Neuronal stem cell (in vitro differentiated cells): ENCODE results near the gene KAT7.

Source experiments
- DNase-seq: peaks from one replicate; pipeline ENCODE4 v3.0.0-alpha.2; 2013; ENCODE audit warnings: low spot score
- H2AFZ ChIP-seq: one replicate; pipeline ENCODE4 v1.6.1; 2013; ENCODE audit warnings: mild to moderate bottlenecking, low read length, inconsistent platforms
- H2AK5ac ChIP-seq: 2 replicates; pipeline ENCODE4 v1.6.1; 2013; ENCODE audit warnings: low read depth, mild to moderate bottlenecking, inconsistent platforms, low read length, moderate library complexity, mixed read lengths
- H2BK120ac ChIP-seq: 2 replicates; pipeline ENCODE4 v1.6.1; 2013; ENCODE audit warnings: low read depth, mild to moderate bottlenecking, inconsistent platforms, low read length, moderate library complexity, mixed read lengths
- H2BK12ac ChIP-seq: one replicate; pipeline ENCODE4 v1.6.1; 2013; ENCODE audit warnings: low read length, inconsistent platforms
- H2BK15ac ChIP-seq: 2 replicates; pipeline ENCODE4 v1.6.1; 2013; ENCODE audit warnings: mild to moderate bottlenecking, low read length, inconsistent platforms, mixed read lengths
- H2BK5ac ChIP-seq: one replicate; pipeline ENCODE4 v1.6.1; 2013; ENCODE audit warnings: inconsistent platforms, mild to moderate bottlenecking, low read length, moderate library complexity
- H3K14ac ChIP-seq: one replicate; pipeline ENCODE4 v1.6.1; 2013; ENCODE audit warnings: low read length, inconsistent platforms
- H3K18ac ChIP-seq: 2 replicates; pipeline ENCODE4 v1.6.1; 2013; ENCODE audit warnings: low read length, inconsistent platforms
- H3K23ac ChIP-seq: 2 replicates; pipeline ENCODE4 v1.6.1; 2013; ENCODE audit warnings: low read depth, mild to moderate bottlenecking, mixed read lengths, low read length, inconsistent platforms; ENCODE audit not compliant: poor library complexity
- H3K27ac ChIP-seq: replicated peaks from 3 replicates; pipeline ENCODE4 v1.5.1; 2013; ENCODE audit warnings: low read length, inconsistent platforms
- H3K27me3 ChIP-seq, 3 experiments: 2 replicates each; pipeline ENCODE4 v1.6.1; 2013; ENCODE audit warnings: low read length in 3 of 3, mild to moderate bottlenecking in 2 of 3, inconsistent platforms in 1 of 3, low read depth in 1 of 3, mixed read lengths in 1 of 3, moderate library complexity in 1 of 3; ENCODE audit not compliant: control insufficient read depth in 3 of 3, insufficient read depth in 3 of 3
- H3K36me3 ChIP-seq, 2 donors: replicated peaks in 1 of 2; 2 replicates each; pipeline ENCODE4 v1.6.1; 2013; ENCODE audit warnings: low read length in 2 of 2; ENCODE audit not compliant: control insufficient read depth in 2 of 2, insufficient read depth in 2 of 2
- H3K4ac ChIP-seq: 2 replicates; pipeline ENCODE4 v1.6.1; 2013; ENCODE audit warnings: inconsistent platforms, mild to moderate bottlenecking, low read length, moderate library complexity
- H3K4me1 ChIP-seq, 2 donors: 1 replicate in 1 of 2; 2 replicates in 1 of 2; pipeline ENCODE4 v1.6.1; 2013; ENCODE audit warnings: low read length in 2 of 2, low read depth in 1 of 2; ENCODE audit not compliant: control insufficient read depth in 2 of 2, insufficient read depth in 1 of 2
- H3K4me2 ChIP-seq: one replicate; pipeline ENCODE4 v1.6.1; 2013; ENCODE audit warnings: mild to moderate bottlenecking, low read length, inconsistent platforms; ENCODE audit not compliant: insufficient read depth, poor library complexity, severe bottlenecking
- H3K4me3 ChIP-seq, 2 donors: 2 replicates each; pipeline ENCODE4 v1.5.1; 2013; ENCODE audit warnings: low read length in 2 of 2, mild to moderate bottlenecking in 2 of 2, inconsistent platforms in 1 of 2, moderate library complexity in 1 of 2
- H3K79me1 ChIP-seq: one replicate; pipeline ENCODE4 v1.6.1; 2013; ENCODE audit warnings: low read depth, mild to moderate bottlenecking, inconsistent platforms, low read length, moderate library complexity
- H3K9ac ChIP-seq: one replicate; pipeline ENCODE4 v1.6.1; 2013; ENCODE audit warnings: mild to moderate bottlenecking, low read depth, low read length, inconsistent platforms; ENCODE audit not compliant: poor library complexity
- H3K9me3 ChIP-seq, 2 donors: replicated peaks in 1 of 2; 2 replicates each; pipeline versions ENCODE3 to v1.6.1; 2013; ENCODE audit warnings: low read length in 2 of 2, mild to moderate bottlenecking in 2 of 2, inconsistent platforms in 1 of 2, low read depth in 1 of 2, mixed read lengths in 1 of 2, moderate library complexity in 1 of 2; ENCODE audit not compliant: control insufficient read depth in 2 of 2, insufficient read depth in 1 of 2
- H4K8ac ChIP-seq: one replicate; pipeline ENCODE4 v1.6.1; 2013; ENCODE audit warnings: low read depth, mild to moderate bottlenecking, inconsistent platforms, low read length, moderate library complexity
- H4K91ac ChIP-seq: one replicate; pipeline ENCODE4 v1.6.1; 2013; ENCODE audit warnings: low read length, low read depth, mild to moderate bottlenecking, inconsistent platforms; ENCODE audit not compliant: poor library complexity
- WGBS, 2 donors: extraction: QIAGEN DNeasy Blood & Tissue Kit; methylation state at CpG; one replicate each; pipeline ENCODE4 v1.1.7; 2013; ENCODE audit warnings: missing lambda C conversion rate in 2 of 2, mixed read lengths in 1 of 2; ENCODE audit not compliant: insufficient read length in 2 of 2, insufficient replicate concordance in 1 of 2; ENCODE audit errors: extremely low coverage in 2 of 2; 5-methylcytosine and 5-hydroxymethylcytosine counted together

The KAT7 gene

DNA sequence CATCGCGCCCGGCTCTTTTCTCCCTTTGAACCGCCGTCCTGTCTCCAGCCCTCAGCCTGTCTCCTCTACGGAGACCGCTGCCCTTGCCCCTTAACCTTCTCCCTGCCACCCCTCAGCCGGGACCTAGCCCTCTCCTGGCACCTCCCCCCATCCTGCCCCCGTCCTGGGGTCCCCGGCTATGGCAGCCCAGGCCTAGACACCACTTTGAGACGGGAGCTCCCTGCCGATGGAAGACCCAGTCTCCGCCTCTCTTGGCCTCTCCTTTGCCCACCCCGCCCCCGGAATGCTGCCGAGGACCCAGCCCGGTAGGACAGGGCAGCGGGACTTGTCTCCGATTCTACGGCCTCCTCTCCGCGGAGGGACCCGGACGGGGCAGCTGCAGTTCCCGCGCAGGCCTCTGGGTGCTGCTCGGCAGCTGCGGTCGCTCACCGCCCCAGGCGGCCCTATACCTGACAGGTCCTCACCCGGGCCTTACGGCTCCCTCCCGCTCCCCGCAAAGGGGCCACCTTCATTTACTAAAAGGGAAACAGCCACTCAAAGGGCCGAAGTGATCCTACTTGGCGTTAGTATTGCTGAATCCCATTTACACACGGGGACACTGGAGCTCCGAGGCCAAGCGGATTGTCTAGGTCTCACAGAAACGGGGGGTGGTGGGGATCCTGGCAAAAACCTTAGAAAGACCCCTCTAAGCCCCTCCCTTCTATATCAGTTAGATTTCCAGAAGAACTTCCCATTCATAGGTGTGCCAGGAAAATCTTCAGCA, 92.0 kb downstream of the KAT7 start:
- no peak overlapping the region for H4K8ac ChIP-seq
- H3K9me3 ChIP-seq: no peaks in the 10 kb centered on the region
- peak overlapping the region; percentile 89 for H3K18ac ChIP-seq
- H2BK120ac ChIP-seq: no peak overlapping the region
- H3K4me2 ChIP-seq: peak overlapping the region; percentile 69
- peak overlapping the region; percentile 30 for H3K27ac ChIP-seq
- no peak overlapping the region for H2BK12ac ChIP-seq
- H3K79me1 ChIP-seq: no peaks in the 10 kb centered on the region
- H3K36me3 ChIP-seq: no peaks in the 10 kb centered on the region
- no peak overlapping the region for H4K91ac ChIP-seq
- peak overlapping the region in 1 of 2 donors; percentile 68 for H3K4me3 ChIP-seq
- peaks cover 0 to 80% (median 0%) of the 10 kb centered on the region in 3 experiments for H3K27me3 ChIP-seq
- H2BK5ac ChIP-seq: no peak overlapping the region
- H3K14ac ChIP-seq: no peak overlapping the region
- H3K4me1 ChIP-seq: peaks cover 3 to 18% of the 10 kb centered on the region in 2 donors
- H3K4ac ChIP-seq: no peak overlapping the region
- H3K9ac ChIP-seq: no peak overlapping the region
- no CpG with 5 or more reads among the region's 41 CpGs for WGBS, 2 donors
- peak overlapping the region; percentile 90 for H2AFZ ChIP-seq
- peak; percentile 82 for DNase-seq
- H2AK5ac ChIP-seq: peak overlapping the region; percentile 51
- H2BK15ac ChIP-seq: no peak overlapping the region
- peak overlapping the region; percentile 81 for H3K23ac ChIP-seq

GRCh38 chr17:49881054-49881402, 92.5 kb downstream of the KAT7 start:
- H2AK5ac ChIP-seq: no peak overlapping the region

GRCh38 chr17:49882434-49882833, 94.0 kb downstream of the KAT7 start:
- H3K27ac ChIP-seq: no peak overlapping the region
- no peak overlapping the region for H3K4me3 ChIP-seq
- H3K4me2 ChIP-seq: no peak overlapping the region
- no peaks in the 10 kb centered on the region for H3K9me3 ChIP-seq
- H3K4ac ChIP-seq: no peak overlapping the region
- H3K18ac ChIP-seq: no peak overlapping the region
- H3K36me3 ChIP-seq: no peaks in the 10 kb centered on the region
- no peak overlapping the region for H2BK120ac ChIP-seq
- H2AK5ac ChIP-seq: no peak overlapping the region
- no peak overlapping the region for H2AFZ ChIP-seq
- no peak overlapping the region for H2BK12ac ChIP-seq
- no CpG with 5 or more reads among the region's 7 CpGs for WGBS, 2 donors
- no peak overlapping the region for H2BK5ac ChIP-seq
- no peak overlapping the region for H4K8ac ChIP-seq
- H3K79me1 ChIP-seq: no peaks in the 10 kb centered on the region
- no peak for DNase-seq
- no peak overlapping the region for H3K14ac ChIP-seq
- H3K9ac ChIP-seq: no peak overlapping the region
- H4K91ac ChIP-seq: no peak overlapping the region
- H2BK15ac ChIP-seq: peak overlapping the region; percentile 77
- H3K27me3 ChIP-seq: peaks cover 0 to 79% (median 0%) of the 10 kb centered on the region in 3 experiments
- H3K4me1 ChIP-seq: peaks cover 3 to 17% of the 10 kb centered on the region in 2 donors
- H3K23ac ChIP-seq: no peak overlapping the region

More at GRCh38 chr17:49881054-49881402, 92.5 kb downstream of the KAT7 start:
- Histone ChIP-seq H3K4me1 (peaks cover 3 to 14% of the 10 kb centered on the region in 2 donors), H3K36me3 (no peaks in the 10 kb centered on the region), H3K27me3 (peaks cover 0 to 81% (median 0%) of the 10 kb centered on the region in 3 experiments), H2BK5ac (no peak overlapping the region), H4K8ac (no peak overlapping the region), H2AFZ (peak overlapping the region; percentile 90), H3K79me1 (no peaks in the 10 kb centered on the region), H3K9ac (no peak overlapping the region), H4K91ac (no peak overlapping the region), H3K27ac (no peak overlapping the region), H3K4me3 (no peak overlapping the region), H3K18ac (no peak overlapping the region), H3K9me3 (no peaks in the 10 kb centered on the region), H2BK15ac (no peak overlapping the region), H3K4me2 (peak overlapping the region; percentile 69), H2BK12ac (no peak overlapping the region), H3K14ac (no peak overlapping the region), H3K4ac (no peak overlapping the region), H2BK120ac (no peak overlapping the region), H3K23ac (no peak overlapping the region)
- no peak for DNase-seq
- no CpG with 5 or more reads among the region's 5 CpGs for WGBS, 2 donors
